HG03103 (cell line): ENCODE data around the gene NCF4.

Source experiments
- ATAC-seq: cut with Tn5 transposase; IDR thresholded peaks from one replicate; pipeline ENCODE4 v1.9.1; 2021; ENCODE audit warnings: low read depth; ENCODE audit not compliant: unreplicated experiment

NCF4 gene

DNA sequence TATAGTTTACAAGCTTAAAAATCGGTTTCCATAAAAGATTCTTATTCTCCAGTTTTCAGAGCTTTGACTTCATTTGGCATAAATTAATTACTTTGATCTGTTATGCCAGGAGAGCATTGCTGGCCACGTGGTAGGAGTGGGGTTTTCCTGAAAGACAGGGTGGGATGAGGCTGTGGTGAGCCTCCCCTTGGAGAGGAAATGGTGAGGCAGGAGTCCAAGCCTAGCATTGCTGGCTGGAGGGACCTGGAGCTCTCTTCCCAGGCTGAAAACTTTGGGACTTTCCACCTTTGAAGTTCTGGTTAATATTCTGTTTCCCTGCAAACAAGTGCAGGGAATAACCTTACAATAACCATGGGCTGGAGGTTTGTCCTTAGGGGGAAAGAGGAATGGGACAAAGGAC lies 31.5 kb downstream of the NCF4 start:
- no peak for ATAC-seq

DNA sequence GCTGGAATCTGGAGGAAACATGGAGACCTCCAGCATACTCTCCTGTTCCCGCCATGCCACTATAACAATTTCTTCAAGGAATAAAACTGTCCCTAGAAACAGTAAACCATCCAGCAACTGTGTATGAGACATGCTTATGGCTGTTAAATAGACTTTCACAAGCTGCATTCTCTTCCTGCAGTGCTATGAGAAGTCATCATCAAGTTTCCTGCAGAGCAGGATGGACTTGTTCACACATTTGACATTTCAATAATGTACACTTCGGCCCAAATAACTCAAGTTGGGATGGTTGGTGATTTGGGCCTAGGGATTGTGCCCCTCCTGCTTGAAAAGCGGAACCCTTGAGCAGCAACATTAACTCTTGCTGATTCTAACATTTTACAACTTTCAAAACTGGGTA lies 32.5 kb downstream of the NCF4 start:
- ATAC-seq, result no peak

DNA sequence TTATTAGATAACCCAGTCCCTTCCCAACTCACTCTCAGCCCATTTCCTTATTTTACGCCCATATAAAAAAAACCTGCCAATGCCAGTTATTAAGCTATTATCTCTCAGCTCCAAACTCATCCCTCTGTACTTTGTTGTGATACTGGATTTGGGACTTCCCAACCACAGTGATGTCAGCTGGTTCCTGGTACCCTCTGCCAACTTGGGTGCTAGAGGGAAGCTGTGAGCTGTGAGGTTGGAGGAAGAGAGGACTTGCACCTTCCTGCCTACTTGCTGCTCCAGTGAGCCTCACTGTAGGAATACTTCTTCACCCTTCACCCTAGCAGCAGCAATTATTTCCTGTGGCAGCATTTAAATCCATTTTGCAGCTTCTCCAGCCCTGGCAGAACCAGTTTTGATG lies 33.5 kb downstream of the NCF4 start:
- ATAC-seq, result no peak

DNA sequence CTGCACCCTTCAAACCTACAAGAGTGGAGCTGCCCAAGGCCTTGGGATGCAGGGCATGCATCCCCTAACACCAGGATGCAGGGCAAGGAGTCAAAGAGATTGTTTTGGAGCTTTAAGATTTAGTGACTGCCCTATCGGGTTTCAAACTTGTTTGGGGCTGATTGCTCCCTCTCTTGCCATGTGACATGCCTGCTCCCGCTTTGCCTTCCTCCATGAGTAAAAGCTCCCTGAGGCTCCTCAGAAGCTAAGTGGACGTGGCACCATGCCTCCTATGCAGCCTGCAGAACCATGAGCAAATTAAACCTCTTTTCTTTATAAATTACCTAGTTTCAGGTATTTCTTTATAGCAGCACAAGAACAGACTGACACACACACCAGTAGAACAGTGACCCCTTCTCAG lies 36.8 kb downstream of the NCF4 start:
- no peak for ATAC-seq

DNA sequence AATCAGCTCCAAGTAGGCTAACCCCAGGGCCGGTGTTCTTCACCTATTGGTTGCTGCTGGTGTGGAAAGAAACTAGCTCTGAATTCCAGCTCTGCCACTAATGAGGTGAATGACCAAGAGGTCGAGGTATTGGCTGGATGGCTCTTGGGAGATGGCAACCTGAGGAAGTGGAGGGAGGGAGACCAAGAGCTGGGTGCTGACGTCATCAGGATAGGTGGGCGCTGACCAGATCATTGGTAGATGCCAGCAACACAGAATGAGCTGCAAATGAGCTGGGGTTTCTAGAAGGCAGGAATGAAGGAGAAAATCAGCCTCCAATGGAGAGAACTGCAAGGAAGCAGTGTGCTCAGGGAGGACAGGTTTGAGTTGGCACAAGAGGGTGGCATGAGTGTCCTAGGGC lies 37.9 kb downstream of the NCF4 start:
- ATAC-seq, result no peak

DNA sequence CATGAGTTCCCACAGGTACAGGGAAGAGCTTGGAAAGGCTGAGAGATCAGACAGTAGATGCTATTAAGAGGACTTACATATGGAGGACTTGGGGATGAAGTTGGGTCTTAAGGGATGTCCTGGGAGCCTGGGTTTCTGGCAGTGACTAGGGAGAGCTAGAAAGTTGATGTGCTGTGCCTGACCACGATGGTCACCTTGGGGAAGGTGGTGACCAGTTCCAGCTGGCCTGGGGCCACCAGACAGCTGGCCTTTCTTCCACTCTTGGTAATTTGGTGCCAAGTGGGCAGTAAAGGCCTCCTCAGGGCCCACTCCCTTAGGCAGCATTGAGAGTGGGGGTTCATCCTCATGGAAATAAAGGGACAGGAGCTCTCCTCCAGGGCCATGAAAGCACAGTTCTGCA lies 38.7 kb downstream of the NCF4 start:
- no peak for ATAC-seq

DNA sequence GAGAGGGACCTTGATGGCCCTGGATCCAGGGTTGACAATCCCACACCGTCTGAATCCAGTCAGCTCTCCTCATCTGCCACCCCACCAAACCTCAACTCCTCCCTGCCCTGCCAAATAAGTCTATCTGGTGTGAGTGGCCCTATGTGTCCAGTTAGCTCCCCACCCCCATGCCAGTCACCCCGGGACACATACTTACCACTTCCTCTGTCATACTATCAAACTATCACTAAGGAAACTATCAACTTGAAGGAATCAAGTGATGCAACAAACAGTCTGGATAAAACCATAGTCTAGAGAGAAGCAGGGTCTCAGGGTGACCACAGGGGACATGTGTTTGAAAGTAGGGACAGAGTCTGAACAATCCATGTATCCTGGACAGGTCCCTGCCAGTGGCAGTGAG lies 39.4 kb downstream of the NCF4 start:
- ATAC-seq, result no peak

DNA sequence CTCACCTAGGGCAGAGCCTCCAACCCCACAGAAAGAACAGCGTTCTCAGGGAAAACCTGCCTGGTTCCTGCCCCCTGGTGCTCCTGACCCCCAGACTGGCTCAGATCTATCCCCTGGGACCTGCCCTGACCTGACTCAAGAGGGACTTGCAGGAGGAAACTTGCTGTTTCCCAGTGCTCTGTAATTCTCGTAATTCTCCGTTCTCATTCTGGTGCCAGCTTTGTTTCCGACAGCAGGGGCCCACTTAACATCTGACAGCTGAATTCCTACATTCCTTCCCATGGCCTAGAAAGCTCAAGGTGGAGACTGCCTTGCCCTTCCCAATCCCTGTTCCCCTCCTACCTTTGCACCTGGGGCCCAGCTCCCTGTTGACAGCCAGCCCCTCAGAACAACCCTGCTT lies 40.1 kb downstream of the NCF4 start:
- ATAC-seq, result no peak

DNA sequence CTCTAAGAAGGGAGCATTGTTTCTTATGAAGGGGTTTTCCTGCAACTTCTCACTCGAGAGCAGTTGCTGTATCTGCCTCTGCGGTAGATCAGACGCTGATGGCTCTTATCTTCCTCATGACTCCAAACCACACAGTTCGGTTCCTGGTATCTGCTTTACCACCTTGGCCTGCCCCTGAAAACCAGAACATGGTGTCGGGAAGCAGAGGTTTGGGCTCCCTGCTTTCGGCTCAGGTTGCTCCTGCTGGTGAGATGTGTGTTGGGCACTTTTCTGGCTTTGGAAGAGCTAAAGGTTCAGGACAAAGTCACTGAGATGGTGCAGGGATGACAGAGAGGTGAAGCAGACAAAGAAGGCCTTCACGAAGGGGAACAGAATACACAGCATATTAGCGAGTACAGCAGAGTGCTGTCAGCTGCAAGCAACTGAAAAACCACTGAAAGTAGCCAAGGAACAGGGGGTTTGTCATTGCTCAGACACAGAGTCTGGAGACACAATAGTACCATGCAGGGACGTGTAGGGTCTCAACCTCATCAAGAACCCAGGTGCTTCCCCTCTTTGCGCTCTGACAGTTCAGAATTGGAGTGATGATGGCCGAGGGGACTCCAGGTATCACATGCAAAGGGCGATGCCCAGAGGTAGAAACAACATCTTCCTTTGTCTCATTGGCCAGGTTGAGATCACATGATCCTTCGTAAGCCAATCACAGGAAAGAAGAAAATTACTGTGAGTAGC lies 40.8 kb downstream of the NCF4 start:
- ATAC-seq, result no peak

DNA sequence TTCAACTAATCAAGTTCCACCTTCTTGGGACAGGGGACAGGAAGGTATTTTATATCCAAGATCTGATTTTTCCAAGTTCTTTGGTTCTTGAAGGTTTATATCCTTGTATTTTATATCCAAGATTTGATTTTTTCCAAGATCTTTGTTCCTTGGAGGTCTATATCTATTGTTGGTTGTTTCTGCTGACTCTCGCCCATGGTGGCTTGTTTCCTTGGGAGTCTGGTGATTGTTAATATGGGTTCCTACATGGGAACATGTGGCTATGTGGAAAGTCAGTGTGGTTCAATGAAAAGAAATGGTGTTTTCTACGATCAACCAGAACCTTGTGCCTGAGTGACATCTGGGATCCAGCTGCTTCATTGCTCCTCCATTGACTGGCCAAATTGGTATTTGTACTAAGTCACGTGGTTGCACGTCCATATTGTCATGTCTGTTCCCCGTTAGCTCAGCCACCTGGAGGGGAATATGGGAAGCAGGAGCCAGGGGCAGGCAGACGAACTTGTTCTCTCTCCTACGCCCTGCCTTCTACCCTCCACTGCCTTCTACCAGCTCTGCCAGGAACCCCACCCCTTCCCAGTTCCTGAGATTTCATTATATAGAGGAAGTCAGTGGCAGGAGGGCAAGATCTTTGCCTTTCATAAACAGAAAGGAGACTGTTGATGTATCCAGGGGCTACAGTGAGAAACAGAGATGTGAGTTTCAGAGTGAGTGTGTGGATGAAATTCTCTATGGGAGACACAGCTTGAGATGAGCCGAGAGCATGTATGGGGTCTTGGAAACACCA lies 41.5 kb downstream of the NCF4 start:
- ATAC-seq, result no peak

DNA sequence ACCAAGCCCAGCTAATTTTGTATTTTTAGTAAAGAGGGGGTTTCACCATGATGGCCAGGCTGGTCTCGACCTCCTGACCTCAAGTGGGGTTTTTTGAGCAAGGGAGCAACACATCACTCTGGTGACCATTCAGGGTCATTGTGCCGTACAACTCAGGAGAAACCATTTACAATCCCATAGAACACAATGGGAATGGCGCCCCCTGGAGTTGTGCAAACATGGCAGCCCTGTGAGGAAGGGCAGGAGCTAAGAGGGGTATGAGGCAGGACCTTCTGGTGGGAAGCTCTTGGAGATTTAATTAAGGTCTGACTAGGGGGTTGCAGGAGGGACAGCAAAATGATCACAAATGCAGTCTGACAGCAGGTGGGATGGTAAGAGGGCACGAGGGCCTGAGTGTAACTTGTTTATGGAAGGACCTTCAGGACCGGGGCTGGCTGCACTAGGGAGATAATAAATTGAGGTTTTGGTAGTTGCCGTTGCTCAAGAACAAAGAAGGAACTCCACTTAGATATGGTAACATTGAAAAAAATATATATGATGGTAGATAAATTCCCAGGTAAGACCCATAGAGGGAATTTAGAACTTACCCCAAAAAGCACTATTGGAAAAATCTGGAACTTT lies 43.6 kb downstream of the NCF4 start:
- no peak for ATAC-seq

DNA sequence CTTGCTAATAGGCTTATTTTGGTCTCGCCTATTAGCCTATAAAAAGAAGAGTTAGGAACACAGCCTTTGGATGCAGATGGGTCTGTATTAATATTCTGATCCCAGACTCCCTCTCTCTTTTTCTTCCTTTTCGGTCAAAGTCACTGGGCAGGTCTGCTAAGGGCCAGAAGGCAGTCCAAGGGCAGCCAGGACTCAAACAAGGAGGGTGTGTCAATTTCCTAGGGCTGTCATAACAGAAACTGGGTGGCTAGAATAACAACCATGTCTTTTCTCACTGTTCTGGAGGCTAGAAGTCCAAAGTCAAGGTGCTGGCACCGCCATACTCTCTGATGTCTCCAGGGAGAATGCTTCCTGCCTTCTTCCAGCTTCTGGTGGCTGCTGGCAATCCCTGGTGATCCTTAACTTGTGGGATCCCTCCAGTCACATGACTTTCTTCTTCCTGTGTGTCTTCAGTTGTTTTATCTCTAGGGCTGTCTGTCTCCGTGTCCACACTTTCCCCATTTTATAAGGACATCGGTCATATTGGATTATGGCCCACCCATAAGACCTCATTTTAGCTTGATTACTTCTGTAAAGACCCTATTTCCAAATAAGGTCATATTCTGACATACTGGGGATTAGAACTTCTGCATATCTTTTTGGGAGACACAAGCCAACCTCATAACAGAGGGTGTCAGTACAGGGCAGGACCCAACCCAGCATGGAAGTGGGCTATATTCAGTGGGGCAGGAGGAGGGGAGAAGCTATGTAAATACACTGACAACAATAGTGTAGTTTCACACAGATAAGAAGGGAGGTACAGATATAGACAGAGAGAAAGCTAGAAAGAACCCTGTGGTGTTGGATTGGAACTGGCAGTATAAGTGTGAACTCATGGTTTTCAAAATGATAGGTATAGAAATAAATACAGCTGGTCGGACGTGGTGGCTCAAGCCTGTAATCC lies 46.7 kb downstream of the NCF4 start:
- ATAC-seq, result no peak

DNA sequence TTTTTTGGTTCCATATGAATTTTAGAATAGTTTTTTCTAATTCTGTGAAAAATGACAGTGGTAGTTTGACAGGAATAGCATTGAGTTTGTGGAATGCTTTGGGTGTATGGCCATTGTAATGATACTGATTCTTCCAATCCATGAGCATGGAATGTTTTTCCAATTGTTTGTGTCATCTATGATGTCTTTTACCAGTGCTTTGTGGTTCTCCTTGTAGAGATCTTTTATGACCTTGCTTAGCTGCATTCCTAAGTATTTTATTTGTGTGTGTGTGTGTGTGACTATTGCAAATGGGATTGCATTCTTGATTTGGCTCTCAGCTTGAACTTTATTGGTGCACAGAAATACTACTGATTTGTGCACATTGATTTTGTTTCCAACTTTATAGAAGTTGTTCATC lies 49.7 kb downstream of the NCF4 start:
- ATAC-seq, result no peak

DNA sequence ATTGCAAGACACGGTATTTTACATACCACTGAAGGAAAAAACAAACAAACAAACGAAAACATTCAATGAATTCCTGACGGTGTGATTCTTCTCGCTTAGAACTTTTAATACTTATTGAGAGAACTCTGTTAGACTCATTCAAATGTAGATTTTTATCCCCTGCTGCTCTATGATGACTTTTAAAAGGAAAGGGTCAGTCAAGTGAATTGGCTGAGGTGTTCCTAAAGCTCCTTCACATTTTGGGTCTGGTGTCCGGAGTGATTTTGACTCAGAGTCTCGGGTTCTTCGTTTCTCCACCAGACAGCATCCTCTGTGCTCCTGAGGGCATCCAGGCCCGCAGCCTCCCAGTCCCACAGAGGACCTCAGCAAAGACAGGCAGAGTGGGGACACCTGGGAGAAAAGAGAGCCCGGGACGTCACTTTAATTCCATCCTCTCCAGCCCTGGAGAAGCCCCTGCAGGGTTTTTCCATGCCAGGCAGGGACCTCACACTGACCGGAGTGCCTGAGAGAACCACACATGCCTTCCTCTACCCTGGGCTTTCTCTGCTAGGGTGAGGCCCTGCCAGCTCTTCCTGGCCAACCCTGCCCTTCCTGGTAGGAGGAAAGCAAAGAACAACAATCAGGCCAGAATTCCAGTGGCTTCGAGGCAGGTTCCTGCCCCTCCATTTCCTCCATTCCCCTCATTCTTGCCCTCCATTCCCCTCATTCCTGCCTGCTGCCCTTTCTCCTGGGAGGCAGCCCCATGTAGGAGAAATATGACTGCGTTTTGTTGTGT lies 51.3 kb downstream of the NCF4 start:
- ATAC-seq, result no peak

DNA sequence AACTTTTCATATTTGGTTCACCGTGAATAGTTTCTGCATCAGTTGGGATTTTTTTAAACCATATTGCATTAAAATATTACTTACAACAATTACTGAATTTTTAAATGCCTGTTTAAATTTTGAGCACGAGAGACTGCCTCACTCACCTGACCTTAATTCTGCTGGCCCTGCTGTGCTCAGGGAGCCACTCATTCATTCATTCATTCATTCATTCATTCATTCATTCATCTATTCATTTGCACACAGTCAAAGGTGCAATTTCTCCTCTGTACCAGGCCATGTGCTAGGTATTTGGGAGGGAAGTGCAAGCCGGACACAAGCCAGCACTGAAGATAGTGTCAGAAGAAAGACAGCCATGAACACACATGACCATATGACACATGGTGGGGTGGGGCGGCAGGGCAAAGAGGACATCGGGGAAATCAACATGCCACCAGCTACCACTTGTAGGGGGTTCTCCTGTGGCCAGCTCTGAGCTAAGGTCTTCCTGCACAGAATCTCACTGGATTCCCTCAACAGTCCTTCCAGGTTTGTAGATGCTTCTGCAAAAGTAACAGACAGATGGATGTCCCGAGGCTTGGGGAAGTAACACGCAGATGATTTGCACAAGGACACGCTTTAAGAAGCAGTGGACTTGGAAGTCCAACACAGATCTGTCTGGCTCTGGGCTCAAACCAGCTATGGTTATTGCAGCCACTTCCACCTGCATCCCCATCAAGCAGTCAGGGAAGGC lies 52.1 kb downstream of the NCF4 start:
- ATAC-seq, result no peak

DNA sequence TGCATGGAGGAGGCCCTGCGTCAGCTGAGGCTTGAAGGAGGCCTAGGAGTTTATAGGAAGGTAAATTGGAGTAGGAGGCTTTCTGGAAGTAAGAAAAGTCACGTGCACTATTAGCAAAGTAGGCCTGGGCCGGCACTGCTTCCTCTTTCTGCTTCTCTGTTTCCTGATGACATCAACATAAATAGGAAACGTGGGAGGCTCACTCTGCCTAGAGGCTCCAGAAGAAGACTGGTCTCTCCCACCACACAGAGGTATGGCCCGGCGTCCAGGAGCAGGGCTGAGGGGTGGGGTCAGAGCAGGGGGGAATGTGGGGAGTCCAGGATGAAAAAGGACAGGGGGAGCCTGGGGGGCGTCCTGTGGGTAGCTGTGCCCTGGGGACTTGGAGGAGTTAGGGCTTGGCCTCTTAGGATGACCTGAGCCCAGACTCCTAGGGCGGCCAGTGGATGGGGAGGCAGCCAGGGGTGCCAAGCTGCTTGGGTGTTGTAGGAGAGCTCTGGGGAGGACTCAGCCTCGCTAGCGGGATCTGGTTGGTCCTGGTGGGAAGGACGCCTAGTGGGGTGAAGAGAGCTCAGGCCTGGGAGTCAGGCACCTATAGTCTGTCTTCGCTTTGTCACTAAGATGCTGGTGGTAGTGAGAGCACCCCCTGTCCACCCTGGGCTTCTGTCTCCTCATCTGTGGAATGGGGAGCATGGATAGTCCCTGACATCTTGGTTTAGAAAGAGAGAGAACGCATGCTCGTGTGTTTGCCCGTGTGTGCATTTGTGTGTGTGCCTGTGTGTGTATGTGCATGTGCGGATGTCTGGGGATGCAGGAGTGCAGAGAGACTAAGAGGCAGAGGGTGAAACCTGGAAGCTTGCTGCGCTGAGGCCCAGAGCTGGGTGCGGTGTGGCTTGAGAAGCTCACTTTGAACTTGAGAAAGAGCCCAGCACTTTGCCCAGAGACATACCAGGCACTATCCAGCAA lies 52.9 kb downstream of the NCF4 start, which contains the start of gene CSF2RB:
Gene CSF2RB (plus strand): TSS at position 202 of the 963 bp plus-strand sequence. CDS start 8,580 bp downstream, outside the sequence.
- ATAC-seq, result no peak

DNA sequence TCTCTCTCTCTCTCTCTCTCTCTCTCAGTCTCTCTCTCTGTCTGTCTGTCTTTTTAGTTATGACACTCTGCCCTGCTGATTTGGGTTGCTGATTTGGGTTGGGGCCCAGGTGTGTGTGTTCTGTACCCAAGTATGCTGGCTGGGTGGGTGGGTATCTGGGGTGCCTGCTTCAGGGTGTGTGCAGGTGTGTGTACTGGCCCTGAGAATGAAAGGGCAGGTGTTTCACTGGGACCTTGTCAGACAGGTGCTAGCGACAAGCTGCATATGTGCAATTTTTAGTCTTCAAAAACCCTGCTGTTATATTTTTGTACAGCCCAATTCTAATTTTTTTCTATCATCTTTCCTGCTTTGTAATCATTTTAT lies 53.6 kb downstream of the NCF4 start:
- ATAC-seq, result no peak

DNA sequence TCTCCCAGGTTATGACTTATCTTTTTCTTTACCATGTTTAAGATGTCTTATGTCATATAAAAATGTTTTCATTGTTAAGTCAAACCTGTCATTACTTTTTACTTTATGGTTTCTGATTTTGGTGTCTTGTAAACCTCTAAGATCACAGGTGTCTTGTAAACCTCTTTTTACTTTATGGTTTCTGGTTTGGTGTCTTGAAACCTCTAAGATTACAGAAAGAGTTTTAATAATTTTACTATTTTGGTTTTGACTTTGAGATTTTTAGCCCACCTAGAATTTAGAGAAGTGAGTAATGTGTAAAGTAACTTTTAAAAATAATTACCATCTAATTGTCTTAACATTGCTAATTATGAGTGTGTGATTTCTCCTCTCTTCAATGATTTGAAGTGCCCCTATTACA lies 55.2 kb downstream of the NCF4 start:
- no peak for ATAC-seq
